Measurements from ENCODE around the gene OR9Q1.

Gene OR9Q1

DNA sequence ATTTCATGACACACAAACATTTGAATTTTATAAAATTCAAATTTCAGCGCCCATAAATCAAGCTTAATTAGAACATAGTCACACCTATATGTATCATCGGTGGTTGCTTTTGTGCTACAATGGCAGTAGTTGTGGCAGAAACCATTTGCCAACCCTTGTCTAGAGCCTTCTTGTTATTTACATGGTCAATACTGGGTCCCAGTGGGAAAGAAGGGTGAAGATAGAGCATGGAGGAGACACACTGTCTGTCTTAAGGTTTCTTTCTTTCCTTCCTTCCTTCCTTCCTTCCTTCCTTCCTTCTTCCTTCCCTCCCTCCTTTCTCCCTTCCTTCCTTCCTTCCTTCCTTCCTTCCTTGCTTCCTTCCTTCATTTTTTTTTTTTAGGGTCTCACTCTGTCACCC, 10.8 kb downstream of the OR9Q1 start:
- no peak for DNase-seq (ENCODE audit: low read depth)

DNA sequence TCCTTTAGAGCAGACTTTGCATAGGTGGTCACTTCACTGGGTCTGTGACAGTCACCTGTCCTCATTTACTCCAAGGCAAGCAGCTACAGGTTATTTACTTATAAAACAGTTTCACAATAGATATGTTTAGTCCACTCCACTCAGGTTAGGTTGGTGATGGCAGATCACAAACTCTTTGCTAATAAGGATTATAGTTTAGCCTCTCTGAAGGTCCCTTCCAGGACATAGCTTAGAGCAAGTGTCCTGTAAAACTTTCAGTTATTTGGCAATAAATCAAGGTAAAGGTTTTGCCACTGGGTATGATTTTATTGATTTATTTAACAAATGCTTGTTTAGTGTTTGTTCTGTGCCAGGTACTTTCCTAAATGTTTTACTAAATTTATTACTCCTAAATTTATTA, 15.9 kb downstream of the OR9Q1 start:
- DNase-seq (ENCODE audit: low read depth), result no peak

DNA sequence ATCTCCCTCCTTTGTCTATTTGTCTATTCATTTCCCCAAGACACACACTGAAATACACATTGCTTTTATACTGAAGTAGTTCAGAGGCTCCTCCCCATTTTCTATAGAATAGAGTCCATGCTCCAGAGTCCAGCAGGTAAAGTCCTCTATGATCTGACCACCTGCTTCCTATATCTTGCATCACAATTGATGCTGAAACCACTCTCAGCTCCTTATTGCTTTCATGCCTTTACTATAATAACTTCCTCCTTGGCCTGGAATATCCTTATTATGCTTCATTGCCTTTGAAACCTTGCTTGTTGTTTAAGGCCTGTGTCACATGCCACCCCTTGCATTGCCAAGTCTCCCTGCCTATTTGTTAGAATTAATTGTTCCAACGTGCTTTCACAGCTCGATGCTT, 19.7 kb downstream of the OR9Q1 start:
- no peak for DNase-seq (ENCODE audit: low read depth)

DNA sequence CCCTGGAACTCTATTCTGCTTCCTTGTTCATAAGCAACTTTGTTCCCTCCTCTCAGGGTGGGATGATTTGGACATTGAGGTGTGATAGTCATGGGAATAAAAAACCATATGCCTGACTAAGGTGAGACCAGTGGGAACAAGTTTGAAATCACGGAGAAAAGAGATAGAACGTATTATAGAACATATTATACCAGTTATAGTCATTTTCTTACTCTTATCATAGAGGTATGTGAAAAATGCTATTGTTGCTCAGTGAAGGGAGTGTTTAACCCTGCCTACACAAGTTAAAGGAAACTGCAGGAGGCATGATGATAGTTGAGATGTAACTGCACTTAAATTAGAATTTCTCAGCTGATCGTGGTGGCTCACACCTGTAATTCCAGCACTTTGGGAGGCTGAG, 22.6 kb downstream of the OR9Q1 start:
- no peak for DNase-seq (ENCODE audit: low read depth)

DNA sequence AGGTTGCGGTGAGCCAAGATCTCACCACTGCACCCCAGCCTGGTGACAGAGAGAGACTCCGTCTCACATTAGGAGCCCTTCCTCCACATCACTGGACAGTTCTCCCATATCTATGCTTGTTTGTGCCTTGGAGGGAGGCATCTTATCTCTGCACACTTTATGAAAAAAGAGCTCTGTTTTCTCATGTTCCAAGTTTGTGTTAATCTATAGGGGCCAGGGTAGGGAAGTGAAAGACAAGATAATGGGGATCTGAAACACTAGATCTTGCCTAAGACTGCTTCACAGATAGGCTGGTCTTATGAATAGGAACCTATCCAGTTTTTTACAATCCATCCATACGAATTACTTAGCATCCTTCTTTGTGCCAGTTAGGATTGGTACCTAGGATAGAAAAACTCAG, 24.1 kb downstream of the OR9Q1 start:
- no peak for DNase-seq (ENCODE audit: low read depth)

DNA sequence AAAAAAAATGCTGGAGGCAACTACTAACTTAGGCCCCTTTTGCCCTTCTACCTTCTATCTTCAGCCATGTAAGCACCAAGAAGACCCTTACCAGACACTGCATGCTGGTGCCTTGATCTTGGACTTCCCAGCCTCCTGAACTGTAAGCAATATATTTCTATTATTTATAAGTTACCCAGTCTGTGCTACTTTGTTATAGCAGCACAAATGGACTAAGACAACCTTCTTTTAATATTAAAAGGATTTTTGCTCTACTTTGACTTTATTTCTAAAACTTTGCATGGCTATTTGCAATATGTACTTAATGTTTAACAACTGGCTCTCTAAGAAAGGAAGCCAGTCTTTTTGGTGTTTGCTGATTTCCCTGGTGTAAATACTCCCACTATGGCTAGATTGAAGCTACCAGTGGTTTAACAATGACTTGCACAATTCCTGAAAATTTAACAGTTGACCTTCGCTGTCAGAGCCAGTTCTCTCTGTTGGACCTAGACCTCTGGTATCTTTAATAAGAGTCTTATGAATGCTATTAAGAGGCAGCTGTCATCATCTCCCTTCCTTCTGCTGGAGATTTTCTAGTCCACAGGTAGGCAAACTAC, 32.2 kb downstream of the OR9Q1 start:
- no peak for DNase-seq (ENCODE audit: low read depth)

DNA sequence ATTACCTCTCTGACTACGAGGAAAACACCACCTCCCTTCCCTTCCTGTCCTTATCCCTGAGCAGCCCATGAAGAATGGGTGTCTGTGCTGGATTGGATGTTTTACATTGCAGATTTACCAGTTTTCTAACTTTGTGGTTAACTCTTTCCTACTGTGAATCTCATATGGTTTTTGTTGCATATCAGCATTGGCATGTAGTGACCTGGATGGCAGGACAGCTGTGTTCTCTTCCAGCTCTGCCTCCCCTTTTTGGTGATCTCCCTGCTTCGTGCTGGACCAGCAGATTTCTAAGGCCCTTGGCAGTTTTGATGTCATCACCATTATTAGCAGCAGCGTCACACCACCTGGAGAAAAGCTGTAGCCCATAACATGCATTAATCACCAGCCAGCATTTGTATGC, 33.8 kb downstream of the OR9Q1 start:
- DNase-seq (ENCODE audit: low read depth), result no peak

DNA sequence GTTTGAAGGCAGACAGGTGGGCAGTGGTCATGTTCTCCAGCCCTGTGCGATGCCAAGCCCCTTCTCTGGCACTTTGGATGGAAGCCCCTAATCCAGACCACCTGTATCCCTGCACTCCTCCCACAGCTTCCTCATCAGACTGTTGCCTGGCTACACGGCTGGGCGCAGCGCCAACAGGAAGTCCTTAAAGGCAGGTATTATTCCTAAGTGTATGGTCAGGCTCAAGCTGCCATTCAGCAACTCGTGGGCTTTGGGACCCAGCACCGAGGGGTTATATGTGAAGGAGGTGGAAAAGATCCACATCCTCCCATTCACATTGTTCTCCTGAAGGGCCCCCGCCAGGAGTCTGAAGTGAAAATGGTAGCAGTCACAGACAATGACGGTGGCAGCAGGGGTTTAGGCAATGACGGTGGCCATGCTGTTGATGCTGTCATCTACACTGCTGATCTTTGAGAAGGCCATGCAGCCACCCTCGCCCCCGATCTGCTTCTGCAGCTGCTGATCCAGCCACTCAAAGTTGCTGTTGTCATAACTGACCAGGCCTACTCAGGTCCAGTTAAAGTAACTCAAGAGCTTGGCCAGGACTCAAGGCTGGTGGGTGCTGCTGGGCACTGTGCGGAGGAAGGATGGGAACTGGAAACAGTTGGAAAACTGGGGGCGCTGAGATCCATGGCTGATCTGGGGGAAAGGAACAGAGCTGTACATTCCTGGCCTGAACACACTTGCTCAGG, 34.8 kb downstream of the OR9Q1 start:
- no peak for DNase-seq (ENCODE audit: low read depth)

DNA sequence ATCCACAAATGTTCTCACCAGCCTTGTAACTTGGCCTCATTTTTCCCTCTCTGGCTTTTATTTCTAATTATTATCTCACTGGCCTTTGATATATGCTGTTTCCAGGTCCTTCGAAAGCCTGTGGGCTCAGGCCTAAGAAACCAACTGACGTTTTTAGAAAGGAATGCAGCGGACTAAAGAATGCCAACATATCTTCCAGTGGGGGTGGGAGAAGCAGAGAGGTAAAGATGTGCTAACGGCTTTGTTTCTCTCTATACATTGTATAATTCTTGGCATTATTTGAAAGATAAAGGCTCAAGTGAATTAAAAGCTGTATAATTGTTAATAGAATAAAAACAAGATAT, 35.3 kb downstream of the OR9Q1 start:
- DNase-seq (ENCODE audit: low read depth), result no peak

DNA sequence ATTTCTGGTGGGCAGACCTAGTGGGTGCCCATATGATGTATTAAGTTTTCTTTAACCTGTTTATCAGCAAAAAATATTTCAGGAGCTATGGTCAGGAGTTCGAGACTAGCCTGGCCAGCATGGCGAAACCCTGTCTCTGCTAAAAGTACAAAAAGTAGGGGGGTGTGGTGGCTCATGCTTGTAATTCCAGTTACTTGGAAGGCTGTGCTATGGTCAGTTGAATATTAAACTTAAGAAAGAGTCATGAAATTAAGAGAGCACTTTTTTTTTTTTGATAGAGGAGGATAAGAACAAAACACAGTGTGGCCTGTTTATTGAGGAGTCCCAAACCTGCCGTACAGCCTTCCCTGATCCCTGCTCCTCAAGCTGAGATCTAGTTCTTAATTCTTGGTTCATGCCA, 36.9 kb downstream of the OR9Q1 start:
- DNase-seq (ENCODE audit: low read depth), result no peak

DNA sequence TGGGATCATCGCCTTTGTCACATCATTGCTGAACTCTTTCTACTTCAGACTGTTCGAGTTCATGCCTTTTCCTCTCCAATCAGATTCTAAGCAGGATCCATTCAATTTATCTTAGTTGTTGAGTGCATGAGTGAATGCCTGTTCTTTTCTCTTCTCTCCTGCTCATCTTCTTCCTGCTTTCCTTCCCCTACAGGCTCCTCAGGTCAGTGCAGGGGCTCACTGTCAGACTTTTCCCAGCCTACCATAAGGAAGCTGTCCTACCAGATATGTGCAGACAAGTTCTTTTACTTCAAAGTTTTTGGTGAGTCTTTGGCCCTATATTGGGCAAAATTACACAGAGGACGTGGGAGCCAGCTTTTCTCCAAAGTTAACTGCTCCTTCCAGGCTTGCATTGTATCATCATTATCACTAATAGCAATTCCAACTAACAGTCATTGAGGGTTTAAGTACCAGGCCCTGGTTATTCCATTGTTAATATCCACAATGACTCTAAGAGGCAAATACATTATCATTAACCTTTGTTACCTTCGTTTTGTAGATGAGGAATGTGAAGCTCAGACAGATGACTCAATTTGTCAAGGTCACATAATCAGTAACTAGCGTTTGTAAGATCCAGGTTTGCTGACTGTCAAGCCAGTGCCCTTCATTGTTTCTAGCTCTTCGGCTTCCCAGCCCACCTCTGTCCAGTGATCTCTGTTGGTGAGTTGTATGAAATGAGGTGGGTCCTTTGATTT, 37.4 kb downstream of the OR9Q1 start:
- DNase-seq (ENCODE audit: low read depth), result no peak

DNA sequence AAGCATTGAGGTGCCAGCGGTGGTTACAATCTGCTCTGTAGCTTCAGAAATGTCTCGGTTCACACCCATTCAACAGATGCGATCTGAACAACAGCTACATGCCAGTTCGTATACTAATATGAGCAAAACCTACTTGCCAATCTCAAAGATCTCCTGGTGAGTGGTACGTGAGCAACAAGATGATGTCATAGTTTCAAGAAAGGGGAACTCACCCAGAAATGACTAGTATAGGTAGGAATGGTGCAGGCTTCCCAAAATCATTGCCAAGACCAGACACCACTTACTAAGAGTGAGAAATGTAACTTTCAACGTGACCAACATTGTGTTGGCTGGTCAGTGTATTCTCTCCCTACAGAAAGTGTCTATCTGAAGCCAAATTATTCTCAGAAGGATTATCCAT, 38.1 kb downstream of the OR9Q1 start:
- no peak for DNase-seq (ENCODE audit: low read depth)

DNA sequence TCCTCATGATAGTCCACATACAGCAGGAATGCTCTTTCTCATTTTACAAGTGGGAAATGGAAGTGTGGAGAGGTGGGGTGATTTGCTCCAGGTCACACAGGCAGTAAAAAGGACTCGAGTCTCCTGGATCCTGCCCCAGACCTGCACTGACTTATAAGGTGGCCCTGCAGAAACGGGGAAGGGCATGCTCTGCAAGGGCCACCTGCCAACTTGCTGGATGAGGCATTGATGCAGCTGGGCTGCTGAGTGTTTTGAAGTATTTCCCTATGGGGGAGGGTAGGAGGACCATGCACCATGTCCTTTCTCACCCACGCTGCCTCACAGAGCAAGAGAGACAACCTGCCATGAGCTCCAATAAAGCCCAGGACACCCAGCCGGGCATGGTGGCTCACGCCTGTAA, 44.0 kb downstream of the OR9Q1 start:
- DNase-seq (ENCODE audit: low read depth), result no peak

DNA sequence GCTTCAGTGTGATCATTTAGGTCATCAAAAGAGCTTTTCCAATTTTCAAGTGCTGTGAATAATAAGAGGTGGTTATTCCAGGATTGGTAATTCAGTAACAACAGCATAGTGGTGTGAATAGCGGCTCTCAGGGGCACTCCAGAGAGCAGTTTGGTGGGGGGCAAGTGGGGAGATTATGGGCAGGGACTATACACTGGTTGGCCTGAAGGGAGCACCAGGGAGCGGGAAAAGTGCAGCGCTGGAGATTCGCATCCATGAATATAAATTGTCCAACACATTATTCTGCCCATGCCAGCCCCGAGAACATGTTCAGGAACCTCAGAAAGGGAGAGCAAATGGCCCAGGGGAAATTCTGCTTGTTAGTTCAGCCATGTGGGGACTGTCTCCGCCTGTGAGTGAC, 45.0 kb downstream of the OR9Q1 start:
- DNase-seq (ENCODE audit: low read depth), result no peak

DNA sequence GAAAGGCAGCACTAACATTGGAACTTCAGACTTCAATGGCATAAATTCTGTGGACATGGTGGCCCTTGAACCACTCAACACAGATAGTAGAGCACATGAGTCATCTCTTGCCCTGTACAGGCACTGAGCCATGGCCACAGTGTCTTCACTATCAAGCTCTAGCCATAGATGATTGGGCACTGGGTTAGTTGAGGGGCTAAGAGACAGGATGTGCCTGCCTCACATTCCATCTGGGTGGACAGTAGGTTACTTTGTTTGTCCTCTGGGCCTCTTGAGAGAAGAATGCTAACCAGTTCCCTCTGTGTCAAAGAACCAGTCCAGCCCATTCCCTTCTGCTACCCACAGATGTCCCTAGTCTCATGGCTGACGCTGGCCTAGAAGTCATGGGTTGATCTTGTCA, 46.9 kb downstream of the OR9Q1 start:
- DNase-seq (ENCODE audit: low read depth), result no peak

DNA sequence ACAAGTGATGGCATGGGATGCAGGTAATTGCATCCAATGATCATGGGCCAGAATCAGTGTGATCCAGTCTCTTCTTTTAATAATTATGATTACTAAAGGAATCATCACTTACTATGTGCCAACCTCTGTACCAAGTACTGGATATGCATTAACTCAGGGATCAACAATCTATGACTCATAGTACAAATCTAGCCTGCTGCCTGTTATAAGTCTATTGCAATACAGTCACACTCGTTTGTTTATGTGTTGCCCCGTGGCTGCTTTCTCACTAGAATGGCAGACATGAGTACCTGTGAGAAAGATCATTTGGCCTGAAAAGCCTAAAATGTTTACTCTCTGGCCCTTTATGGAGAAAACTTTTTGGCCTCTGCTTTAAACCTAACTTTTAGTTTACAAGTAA, 52.1 kb downstream of the OR9Q1 start:
- no peak for DNase-seq (ENCODE audit: low read depth)

DNA sequence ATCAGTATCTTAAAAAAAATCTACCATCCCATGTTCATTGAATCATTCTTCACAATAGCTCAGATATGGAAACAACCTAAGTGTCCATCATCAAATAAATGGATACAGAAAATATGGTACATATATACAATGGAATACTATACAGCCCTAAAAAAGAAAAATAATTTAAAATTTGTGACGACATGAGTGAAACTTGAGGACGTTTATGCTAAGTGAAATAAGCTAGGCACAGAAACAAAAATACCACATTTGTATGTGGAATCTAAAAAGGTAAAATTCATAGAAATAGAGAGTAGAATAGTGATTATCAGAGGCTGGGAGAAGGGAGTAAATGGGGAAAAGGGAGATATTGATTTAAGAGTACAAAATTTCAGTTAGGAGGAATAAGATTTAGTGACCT, 62.8 kb downstream of the OR9Q1 start:
- no peak for DNase-seq (ENCODE audit: low read depth)

DNA sequence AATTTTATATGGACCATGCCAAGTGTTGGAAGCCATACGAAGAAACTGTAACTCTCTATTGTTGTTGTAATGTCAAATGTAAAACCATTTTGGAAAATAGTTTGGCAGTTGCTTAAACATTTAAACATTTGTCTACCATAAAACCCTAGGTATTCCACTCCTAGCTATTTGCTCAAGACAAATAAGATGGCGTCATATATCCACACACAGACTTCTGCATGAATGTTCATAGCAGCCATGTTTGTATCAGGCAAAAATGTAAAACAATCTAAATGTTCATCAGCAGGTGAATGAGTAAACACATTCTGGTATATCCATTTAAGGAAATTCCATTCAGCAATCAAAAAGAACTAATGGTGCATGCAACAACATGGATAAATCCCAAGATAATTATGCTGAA, 73.8 kb downstream of the OR9Q1 start:
- no peak for DNase-seq (ENCODE audit: low read depth)

DNA sequence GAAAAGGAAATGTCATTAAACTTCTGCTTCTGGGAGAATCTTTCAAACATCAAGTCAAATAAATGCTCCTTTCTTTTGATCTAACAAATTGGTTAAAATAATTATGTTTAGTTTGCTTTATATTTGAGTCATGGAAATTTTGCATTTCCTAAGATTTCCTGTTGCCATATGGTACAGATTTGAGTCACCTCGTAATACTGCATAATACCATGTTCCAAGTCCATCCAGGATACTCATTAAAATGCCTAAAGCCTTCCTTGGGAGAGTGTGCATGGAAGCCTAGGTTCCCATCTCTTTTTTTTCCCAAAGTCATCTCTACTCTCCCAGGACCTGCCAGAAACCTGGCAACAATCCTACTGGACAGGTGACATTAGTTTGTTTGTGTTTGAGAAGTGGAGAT, 97.4 kb downstream of the OR9Q1 start:
- DNase-seq (ENCODE audit: low read depth), result no peak

DNA sequence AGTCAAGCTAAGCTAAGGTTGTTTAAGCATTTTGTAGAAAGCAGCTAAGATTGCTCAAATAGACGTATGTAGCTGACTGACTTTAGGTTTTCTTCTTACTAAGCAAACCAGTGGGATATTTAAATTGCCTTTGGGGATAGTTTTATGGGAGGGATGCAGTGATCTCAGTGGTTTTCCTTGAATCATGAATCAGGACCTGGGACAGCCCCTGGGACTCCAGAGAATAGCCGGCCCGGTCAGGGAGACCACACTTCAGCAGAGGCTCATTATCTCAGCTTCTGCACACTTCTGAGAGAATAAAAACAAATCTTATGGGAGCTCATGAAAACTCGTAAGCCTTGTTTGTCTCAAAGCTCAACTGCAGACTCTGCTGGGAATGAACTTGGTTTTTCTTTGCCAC, 101.8 kb downstream of the OR9Q1 start, which contains the start of gene OR9I1:
Gene OR9I1 (minus strand): TSS at position 62 of the 400 bp plus-strand sequence. CDS start 6,086 bp downstream, outside the sequence.
- no peak for DNase-seq (ENCODE audit: low read depth)

DNA sequence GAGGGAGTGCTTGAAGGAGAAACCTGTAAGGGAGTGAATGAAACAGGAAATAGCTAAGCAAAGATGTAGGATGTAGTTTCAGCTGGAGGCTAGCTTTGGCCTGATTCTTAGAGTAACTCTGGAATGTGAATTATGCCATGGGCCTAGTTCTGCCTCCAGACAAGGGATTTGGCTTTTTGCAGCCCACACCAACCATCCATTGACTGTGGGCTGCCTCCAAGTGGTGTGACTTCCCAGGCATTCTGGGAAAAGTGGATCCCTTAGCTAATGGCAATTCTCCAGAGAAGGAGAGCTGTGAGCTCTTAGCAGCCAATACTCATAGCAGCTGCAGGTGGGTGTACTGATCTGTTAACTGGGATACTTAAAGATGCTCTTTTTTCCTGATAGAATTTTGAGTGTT, 103.7 kb downstream of the OR9Q1 start:
- DNase-seq (ENCODE audit: low read depth), result no peak

DNA sequence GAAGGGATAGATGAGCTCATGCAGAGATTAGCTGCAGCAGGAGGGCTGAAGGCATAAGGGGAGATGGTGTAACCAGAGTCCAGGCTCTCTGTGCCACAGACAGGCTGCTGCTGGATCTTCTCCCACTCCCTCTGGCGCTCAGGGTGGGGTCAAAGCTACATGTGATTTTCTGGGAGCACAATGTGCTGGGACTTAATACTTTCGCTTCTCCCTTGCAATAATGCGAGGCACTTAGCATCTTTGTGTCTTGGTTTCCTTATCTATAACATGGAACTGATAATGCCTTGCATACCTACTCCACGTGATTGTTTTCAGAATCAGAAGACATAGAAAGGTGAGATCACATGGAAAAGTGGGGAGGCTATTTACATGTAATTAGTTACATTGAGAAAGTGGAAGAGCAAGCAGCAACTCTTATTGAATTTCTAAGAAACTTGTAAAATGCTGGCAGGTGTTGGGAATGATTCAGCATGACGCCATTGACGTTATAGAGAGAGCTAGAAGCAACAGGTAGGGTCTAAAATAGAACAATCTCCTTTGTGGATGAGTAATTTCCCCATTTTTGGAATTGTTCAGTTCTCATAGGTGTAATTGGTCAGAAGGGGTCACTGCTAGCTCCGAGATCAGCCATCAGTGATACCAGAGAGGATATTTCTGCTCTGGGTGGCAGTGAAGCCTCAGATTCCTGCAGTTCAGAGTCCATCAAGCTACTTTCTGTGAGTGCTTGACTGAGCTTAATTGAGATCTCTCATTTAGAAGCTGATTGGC, 109.8 kb downstream of the OR9Q1 start:
- no peak for DNase-seq (ENCODE audit: low read depth)

DNA sequence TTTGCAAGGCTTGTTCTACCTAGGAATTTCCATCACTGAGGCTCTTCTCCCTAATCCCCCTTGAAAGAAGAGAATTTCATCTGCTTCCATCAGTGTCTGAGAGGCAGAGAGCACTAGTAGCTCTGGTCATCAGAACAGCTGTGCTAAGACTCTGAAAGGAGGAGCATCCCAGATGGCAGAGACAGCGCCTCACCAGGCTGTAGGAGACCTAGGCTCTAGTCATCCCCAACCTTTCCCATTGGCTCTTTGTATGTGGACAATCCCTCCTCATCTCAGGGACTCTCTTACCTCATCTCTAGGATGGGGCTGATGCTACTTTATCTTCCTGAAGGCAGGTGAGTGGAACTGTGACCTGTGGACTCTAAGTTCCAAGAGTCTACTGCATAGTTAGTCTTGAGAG, 110.5 kb downstream of the OR9Q1 start:
- DNase-seq (ENCODE audit: low read depth), result no peak

Measured in T follicular helper cell (primary cell).